ENCODE results near the gene SCARF2.

Gene SCARF2

DNA sequence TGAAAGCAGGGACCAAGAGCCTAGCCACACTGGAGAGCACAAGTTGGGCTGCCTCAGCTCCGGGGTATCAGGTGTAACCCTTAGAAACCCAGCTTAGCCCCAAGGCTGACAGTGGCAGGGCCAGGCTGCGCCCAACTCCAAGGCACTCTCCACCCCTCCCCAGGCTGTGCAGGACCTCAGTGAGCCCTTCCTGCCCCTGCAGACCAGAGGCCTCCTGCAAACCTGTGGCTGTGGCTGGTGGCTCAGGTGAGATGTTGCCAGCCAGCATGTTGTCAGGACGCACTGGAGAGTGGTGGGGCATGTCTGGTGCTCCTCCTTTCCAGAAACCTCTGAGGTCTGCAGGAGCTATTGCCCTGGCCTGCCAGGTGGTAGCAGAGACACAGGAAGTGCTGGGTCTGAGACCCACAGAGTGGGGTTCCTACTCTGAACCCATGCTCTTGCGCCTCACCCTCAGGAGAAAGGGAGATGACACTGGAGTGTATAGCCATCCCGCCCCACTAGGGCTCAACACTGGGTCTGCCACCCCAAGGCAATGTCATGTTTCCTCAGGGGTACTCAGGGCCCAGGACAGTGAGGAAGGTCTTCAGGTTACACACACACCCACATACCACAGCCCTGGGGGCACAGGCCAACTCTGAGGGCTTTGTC lies 2.4 kb upstream of the SCARF2 start:
- no peak for DNase-seq

DNA sequence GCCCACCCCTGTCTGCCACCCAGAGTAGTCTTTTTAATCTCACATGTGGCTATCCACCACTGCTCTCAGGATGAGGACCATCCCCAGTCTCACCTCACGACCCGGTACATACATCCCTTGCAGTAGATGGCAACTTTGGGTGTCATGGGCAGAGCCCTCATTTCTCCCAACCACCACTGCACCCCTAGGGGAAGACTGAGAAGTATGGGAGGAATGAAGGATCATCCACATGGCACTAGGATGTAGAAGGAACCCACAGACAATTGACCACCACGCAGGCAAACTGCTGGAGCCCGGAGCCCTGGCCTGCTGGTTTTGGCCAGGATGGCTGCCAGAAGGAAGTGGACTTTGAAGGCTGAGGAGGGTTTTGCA lies 1.9 kb upstream of the SCARF2 start:
- DNase-seq, result no peak

DNA sequence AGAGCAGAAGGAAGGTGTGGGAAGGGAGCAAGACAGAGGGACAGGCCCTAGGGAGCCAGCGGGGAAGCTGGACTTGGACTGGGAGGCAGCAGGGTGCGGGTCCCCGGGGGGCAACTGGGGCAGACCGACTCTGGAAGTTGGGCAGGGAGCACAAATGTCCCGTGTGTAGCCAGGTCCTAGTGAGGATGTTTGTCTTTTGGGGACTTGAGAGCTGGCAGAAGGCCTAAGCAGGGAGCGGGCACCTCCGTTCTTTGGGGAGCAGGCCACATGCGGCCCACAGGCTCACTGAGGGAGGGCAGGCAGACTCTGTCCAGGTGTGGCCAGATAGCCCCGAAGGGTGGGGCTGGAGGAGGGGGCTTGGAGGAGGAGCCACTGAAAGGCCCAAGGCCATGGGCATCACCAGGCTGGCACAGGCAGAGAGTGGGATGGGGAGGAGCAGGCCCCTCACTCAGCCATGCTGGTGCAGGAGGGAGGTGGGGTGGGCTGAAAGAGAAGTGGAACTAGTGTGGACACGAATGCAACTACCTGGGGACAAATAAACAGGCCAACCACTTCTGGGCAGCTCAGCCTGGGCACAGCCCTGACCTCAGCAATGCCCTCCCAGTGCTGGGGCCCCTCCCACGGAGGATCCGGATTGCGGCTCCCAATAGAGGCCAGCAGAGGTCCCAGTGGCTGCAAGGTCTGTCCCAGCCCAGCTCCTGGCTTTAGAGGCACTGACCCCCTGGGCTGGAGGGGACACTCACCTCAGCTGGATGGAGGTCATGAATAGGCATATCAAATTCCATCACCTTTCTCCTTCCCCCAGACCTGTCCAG lies 1.3 kb upstream of the SCARF2 start:
- DNase-seq, result no peak

GRCh38 chr22:20438427-20438677 lies 727 bp upstream of the SCARF2 start:
- no peak for DNase-seq

DNA sequence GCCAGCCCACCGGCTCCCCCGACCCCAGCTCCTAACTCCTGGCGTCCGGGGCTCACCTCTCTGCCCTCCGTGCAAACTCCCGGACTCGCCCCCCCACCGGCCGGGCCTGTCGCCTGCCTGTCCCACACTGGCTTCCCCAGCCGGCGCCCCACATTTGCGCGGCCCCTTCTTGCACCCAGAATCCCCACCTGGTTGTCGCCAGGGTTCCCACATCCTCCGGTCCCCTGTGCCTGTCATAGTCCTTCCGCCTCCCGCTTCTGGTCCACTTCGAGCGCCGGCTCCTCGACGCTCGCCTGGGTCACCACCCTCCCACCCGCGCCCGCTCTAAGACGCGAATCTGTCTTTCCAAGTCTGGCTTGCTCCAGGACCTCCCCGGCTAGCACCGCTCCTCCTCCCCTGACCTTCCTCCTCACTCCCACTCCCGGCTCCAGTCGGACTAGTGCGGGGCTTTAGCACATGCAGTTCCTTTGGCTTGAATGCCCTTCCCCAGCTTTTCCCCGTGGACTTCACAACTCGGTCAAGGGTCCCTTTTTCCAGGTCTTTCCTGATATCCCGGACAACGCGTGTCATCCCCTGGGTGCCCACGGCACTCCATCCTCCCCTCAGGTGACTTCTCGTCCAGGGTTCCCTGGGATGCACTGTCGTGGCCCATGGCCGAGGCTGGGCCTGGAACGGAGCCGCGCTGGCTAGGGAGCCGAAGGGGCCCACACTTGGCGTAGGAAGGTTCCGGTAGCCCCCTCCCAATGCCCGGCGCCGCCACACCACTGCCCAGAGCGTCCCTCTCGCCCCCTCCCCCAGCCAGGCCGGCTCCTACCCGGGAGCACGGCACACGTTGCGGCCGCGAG lies 635 bp downstream of the SCARF2 start:
- no peak for DNase-seq

GRCh38 chr22:20436307-20436767 lies 1.3 kb downstream of the SCARF2 start:
- DNase-seq, result no peak

GRCh38 chr22:20435436-20436306 lies 2.0 kb downstream of the SCARF2 start:
- no peak for DNase-seq

DNA sequence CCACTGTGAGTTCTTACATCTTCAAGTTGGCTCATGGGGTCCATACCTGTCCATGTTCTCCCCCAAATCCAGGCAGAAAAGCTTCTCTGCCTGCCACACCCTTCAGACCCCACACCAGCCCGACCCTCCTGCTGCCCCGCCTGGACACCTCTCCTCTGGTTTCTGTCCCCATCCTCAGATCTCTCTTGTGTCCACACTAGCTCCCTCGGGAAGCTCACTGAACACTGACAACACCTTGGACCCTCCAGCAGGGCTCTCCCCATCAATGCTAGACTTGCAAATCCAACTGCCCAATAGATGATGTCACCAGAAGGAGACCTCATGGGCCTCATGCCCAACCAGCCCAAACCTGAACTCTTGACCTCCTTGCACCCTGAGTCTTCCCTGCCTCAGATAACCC lies 2.9 kb downstream of the SCARF2 start:
- no peak for DNase-seq

- DNase-seq, result no peak
Observed at GRCh38 chr22:20434264-20434751, 3.3 kb downstream of the SCARF2 start.

- no peak for DNase-seq
Observed at GRCh38 chr22:20433686-20434241, 3.9 kb downstream of the SCARF2 start.

- DNase-seq, result no peak
Observed at GRCh38 chr22:20433191-20433590, 4.4 kb downstream of the SCARF2 start.

GRCh38 chr22:20432244-20432686 lies 5.4 kb downstream of the SCARF2 start:
- DNase-seq, result no peak

DNA sequence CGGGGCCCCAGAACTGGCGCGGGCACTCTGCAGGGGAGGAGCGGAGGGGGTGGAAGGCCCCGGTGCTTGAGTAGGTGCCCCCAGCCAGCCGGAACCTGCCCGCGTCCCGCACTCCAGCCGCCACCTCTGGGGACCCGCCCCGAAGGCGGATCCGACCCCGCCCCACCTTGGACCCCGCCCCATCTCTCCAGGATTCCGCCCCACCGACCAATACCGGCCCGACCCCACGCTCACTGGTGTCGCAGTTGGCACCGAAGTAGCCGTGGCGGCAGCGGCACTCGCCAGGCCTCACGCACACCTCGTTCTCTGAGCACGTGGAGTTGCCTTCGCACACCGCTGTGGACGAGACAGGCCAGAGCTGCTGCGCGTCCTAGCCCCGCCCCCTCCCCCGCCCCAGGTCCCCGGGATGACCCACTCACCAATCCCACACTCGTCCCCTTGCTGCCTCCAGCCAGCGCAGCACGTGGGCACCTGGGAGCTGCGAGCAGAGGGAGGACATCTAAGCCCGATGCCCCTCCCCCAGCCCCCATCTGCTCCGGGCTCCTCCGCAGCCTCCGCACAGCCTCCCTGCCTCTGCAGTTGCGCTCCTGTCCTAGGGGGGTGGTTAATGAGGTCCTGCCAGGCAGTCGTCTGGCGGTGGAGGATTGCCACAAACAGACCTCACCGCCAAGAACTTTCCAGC lies 6.0 kb downstream of the SCARF2 start:
- no peak for DNase-seq

- peak; percentile 33 to 64 for DNase-seq
Observed at GRCh38 chr22:20430720-20431510, 6.7 kb downstream of the SCARF2 start.

DNA sequence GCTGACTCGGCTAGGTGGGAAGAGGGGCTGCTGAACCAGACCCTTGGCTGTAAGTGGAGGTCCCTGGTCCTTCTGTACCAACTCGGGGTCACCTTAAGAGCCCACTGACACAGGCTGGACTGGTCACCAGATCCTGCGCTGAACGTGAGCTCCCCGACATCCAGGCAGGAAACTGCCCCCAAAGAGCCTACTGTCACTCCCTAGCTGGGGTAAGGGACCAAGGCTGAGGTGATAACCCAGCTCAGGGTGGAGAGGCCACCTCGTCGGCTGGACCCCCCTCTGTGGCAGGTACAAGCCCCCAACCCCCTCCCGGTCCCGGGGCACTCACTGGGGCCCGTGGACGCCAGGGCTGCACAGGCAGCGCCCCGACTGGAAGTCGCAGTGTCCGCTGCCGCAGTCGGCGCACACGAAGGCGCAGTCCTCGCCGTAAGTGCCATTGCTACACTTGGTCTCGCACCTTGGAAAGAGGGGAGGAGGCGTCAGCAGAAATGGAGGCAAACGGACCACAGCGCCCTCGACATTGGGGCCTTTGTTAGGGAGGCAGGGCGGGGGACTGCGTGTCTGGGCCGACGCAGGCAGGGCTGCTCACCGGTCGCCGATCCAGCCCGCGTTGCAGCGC lies 7.4 kb downstream of the SCARF2 start:
- no peak for DNase-seq

DNA sequence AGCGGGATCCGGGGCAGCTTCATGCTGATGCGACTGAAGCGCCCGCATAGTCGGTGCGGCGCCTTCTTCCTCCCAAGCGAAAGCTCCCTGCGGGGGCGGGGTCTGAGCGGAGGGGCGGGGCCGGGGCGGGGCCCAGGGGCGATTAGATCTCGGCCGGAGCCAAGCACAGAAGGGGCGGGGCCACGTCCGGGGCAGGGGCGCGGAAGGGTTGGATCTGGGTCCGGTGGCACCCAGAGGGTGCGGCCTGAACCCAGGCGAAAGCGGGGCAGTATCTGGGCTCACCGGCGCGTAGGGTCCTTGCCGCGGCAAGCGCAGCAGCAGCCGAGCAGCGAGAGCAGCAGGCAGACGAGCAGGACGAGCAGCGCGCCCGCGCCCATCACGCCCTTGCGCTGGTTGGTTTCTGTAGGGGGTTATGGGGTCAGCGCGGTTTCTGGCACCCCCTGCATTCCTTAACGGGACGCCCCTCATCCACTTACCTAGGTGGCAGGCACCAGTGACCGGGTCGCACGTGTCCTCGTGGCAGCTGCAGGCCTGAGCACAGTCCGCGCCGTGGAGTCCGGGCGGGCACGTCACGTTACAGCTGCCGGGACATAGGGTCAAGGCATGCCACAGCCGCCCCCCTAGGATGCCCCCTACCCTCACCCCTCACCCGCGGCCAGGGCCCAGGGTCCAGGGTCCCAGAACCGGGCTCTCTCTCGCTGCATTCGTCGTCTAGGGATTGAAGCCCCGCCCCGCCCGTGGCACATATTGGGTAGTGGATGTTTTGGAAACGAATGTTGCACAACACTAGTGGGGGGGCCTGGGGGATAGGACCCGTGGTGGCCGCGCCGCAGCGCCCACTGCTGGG lies 8.1 kb downstream of the SCARF2 start:
- DNase-seq, result no peak

- no peak for DNase-seq
Observed at GRCh38 chr22:20428496-20429253, 8.9 kb downstream of the SCARF2 start.

- no peak for DNase-seq
Observed at GRCh38 chr22:20427945-20428417, 9.6 kb downstream of the SCARF2 start.
